GM19372 (cell line): Measurements from ENCODE around the gene MYCT1.

Experiments used
- ATAC-seq: cut with Tn5 transposase; IDR thresholded peaks from one replicate; pipeline ENCODE4 v1.9.1; 2021; ENCODE audit warnings: mild to moderate bottlenecking, low read depth, moderate library complexity; ENCODE audit not compliant: unreplicated experiment

Gene MYCT1

DNA sequence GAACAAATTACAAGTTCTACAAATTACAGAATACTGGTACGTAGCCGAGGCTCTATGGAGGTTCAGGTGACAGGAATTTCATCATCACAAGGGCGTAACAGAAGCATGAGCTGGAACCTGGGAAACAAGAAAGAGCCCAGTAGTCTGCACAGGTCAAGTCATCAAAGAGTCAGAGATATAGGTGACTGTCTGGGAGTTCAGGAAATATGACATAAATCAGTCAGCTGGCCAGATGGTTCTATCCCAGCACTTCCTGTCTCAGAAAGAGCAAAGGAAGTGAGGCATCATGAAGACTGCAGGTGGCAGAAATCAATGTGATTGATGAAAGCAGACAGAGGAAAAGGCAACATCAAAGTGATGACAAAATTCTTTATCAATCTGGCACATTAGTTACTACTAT is 23.3 kb downstream of the MYCT1 start:
- no peak for ATAC-seq

GRCh38 chr6:152721956-152722355 is 24.3 kb downstream of the MYCT1 start:
- ATAC-seq = no peak

DNA sequence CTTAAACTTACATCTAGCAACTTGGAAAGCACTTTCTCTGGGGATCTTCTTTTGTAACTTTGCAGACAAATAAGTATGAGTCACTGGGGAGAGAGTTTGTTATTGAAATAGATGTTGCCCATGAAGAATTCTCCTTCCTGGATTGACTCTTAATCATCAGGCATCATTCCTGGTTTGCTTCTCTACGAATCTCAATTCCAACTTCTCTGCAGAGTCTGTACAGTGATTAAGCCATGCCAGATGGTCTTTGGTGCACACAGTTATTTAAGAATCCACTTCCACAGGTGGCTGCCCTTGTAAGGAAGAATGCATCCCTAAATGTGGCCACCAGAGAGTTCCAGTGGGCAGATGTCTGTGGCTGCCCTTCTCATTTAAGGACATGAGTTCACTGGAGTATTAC is 25.7 kb downstream of the MYCT1 start:
- ATAC-seq = no peak

GRCh38 chr6:152726313-152726712 is 28.6 kb downstream of the MYCT1 start:
- ATAC-seq = no peak

- ATAC-seq = no peak
Measured at GRCh38 chr6:152727507-152727906, 29.8 kb downstream of the MYCT1 start.

DNA sequence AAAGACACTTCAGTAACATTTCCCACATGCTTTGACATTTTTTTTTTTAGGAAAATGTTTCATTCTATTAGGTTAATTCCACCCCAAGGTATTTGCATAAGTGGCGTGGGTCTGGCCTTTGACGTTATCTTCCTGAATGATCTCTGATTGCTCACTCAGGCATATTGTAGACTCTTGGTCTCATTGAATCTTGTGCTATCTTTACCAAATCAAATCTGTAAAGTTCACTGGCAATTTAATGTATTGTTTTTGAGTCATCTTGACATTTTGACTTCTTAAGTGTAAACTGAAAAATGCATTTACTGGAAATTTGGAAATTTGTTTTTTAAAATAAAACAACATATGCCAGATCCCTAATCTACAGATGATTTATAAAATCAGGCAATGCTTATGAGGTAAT is 36.9 kb downstream of the MYCT1 start:
- no peak for ATAC-seq

- no peak for ATAC-seq
Measured at GRCh38 chr6:152736687-152737273, 39.1 kb downstream of the MYCT1 start.

GRCh38 chr6:152745509-152746171 is 47.9 kb downstream of the MYCT1 start:
- no peak for ATAC-seq

DNA sequence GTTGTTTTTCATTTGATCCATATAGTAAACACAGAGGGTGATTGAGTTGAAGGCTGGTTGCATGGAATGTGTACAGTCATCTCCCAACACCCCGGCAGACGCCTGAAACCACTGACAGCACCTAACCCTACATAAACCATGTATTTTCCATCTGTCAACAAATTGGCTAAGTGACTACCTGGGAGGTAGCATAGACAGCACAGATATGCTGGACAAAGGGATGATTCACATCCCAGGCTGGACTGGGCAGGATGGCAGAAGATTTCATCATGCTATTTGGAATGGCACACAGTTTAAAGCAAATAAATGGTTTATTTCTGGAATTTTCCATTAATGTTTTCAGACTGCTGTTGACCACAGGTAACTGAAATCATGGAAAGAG is 48.5 kb downstream of the MYCT1 start:
- no peak for ATAC-seq

DNA sequence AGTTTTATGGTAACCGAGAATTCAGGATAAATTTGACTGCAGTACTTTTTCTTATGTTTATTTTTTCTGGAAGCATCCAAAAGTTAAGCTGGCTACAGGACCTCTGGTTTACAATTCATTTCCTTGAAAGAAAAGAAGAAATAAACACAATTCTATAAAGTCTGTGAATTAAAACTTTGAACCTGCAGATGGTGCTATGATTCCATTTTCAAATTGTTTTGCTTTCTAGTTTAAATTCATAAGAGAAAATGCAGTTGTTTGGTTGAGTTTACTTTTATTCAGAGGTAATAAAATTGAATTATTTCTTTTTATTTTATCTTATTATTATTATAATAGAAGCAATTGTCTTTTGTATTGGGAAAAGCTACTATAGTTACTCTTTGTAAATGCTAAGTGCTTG is 51.1 kb downstream of the MYCT1 start:
- ATAC-seq = no peak

DNA sequence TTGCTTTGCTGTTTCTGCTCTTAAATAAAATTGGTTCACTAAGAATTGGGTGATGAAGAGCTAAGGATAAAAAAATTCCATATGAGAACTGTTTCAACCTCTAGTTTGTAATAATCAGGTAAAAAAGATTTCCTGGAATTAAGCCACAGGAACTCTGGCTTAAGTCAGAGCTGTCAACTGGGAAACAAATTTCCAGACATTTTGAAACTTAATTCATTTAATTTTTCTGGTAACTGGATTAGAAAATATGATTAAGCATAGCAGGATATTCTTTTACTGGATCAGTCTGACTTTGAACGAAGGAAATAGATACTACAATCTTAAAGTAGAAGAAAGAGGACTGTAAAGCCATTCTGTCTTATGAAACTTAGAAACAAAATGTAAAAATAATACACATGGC is 51.6 kb downstream of the MYCT1 start:
- no peak for ATAC-seq

DNA sequence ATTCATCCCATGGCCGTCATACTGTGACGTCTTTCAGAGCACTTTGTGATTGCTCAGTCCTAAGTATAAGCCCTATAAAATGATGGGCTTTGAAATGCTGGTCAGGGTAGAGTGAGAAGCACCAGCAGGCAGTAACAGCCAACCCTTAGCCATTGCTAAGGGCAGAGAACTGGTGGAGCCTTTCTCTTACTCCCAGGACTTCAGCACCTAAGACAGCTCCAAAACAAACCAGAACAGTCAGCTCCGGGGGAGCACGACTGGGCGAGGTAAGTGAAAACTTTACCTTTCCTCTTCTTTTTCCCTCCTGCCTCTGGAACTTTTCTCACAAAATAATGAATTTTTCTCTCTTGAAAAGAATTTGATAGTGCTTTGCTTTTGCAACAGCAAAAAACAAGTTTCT is 53.0 kb downstream of the MYCT1 start, which contains the start of gene VIP:
VIP (plus strand) TSS at position 104 of the 400 bp plus-strand sequence. CDS start 1,381 bp downstream, outside the sequence.
- ATAC-seq = no peak

DNA sequence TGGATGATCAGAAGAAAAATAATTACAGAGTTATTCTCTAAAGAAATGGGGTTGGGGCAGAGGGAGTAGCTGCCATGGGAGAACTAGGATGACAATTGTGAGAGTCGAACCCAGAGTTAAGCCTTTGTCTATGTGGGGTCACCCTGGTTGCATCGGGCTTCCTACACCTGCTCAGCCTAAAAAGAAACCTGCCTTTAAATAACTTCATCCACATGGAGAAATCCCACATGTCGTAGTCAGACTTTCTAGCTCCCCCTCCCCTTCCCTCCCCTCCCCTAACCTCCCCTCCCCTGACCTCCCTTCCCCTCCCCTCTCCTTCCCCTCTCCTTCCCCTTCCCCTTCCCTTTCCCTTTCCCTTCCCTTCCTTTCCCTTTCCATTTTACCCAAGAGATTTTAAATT is 67.6 kb downstream of the MYCT1 start:
- ATAC-seq = no peak

DNA sequence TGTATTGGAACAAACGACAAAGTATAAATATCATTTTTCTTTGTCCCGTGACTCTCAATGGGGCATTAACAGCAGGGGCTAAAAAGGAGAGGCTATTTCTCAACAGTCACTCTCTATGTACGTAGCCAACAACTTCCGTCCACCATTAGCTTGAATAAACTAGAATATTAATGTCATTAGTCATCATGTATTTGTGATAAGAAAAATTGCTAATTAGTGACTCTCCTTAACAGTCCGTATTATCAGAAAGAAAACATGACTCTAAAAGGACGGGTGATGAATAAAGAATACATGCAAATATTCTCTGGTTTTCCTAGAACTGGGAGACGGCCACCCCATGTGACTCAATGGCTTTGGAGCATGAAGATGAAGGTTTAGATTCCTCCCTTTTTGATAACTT is 71.5 kb downstream of the MYCT1 start:
- no peak for ATAC-seq

DNA sequence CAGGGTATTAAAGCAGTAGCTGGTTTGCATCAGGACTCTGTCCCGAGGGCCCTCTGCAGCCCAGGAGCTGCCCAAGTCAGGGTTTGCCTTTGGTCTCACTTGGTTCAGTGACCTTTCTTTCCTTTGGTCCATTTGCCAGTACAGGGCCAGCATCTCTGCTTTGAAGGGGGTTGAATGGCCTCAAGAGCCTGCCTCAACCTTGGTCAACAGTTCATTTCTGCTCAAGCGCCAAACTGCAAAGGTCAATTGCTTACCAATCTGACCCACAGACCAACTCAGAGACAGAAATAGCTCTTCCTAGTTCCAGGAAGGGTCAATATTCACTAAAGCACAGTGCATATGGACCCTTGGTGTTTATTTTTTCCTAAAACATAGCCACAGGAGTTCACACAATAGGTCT is 72.3 kb downstream of the MYCT1 start:
- ATAC-seq = no peak

DNA sequence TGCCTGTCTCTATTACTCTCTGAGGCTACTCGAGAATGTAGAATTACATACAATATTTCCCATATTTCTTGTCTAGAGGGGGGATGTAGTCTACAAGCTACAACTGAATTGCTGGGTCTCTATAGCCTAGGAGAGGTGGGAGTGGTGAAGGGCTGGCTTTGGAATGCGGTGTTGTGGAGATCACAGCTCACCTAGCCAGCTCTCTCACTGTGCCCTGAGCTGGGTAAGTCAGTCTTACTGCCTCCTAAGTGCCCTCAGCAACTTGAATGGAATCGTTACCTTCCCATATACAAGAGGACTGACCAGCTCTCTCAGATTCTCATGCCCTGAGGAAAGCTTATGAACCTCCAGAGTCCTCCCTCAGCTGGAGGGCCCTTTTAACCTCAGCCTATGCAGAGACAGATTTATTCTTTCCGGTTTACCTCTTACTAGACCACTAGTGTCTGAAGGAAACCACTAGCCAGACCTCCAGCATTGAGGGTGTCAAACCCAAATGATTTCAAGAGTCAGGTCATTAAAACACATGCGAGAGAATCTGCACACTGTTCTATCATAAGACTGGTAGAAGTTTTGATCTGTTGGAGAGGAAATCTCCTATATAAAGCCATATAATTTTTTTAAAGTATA is 73.5 kb downstream of the MYCT1 start:
- no peak for ATAC-seq
